ENCODE results near the gene SFN.
"Not testable (repeated sequence)": the region's sequence is repeated elsewhere in the genome, so short reads cannot be mapped to it uniquely, and the experiment has no call there.

The SFN gene

DNA sequence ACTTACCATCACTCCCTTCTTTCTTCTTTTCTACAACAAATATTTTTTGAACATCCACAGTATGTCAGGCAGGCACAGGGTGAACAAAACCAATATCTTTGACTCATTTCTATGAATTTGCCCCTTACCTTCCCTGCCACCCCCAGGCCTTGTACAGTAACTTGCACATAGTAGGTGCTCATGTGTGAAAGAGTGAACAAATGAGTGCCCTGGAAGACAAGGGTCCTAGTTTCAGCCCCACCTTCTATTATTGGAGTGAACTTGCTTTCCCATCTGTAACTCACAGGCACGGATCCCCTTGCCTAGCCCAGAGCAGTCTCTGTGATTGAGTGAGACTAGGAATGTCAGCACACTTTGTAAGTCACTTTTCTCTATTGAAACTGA lies 23.6 kb upstream of the SFN start:
- no peak for DNase-seq (ENCODE audit: low read depth in 2 of 2)

DNA sequence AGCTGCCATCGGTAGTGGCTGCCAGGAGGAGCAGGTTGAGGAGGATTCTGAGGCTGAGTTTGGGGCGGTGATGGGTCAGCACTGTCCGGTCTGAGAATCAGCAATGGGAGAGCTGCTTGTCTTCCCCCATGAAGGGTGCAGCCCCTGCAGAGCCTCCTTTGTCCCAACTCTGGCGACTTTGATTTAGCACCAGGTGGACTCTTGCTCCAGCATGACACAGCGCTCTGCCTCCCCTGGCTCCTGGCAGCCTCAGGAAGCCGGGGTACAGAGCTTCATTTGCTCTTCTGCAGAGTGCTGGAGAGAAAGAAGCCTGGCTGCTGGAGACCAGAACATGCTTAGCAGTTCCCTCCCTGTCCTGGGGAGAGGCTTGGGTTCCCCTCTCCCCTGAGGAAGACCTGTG lies 23.2 kb upstream of the SFN start:
- no peak for DNase-seq (ENCODE audit: low read depth in 2 of 2)

DNA sequence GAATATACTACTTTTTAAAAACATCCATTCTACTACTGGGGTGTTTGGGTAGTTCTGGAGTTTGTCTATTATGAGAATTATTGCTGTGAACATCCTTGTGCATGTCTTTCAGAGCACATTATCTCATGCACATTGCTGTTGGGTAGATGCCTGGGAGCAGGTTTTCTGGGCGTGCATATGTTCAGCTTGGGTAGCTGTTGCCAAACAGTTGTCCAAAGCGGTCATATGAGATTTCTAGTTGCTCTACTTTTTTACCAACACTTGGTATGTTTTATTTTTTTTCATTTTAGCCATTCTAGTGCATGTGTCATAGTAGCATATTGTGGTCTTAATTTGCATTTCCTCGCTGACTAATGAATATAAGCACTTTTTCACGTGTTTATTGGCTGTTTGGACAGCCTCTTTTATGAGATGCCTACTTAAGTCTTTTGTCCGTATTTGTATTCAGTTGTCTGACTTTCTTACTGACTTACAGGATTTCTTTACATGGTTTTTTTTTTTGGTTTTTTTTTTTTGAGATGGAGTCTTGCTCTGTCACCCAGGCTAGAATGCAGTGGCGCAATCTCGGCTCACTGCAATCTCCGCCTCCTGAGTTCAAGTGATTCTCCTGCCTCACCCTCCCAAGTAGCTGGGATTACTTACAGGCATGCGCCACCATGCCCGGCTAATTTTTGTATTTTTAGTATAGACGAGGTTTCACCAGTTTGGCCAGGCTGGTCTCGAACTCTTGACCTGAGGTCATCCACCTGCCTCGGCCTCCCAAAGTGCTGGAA lies 18.3 kb upstream of the SFN start:
- DNase-seq (ENCODE audit: low read depth in 2 of 2), result no peak

DNA sequence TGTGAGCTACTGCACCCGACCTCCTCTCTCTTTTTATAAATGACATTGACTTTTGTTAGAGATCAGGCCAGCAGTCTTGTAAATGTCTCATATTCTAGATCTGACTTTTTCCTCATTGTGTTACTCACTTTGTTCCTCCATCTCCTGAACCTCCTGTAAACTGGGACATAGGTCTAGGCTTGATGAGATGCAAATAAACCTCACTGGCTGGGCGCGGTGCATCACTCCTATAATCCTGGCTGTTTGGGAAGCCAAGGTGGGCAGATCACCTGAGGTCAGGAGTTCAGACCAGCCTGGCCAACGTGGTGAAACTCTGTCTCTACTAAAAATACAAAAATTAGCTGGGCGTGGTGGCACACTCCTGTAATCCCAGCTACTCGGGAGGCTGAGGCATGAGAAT lies 15.1 kb upstream of the SFN start:
- not testable (repeated sequence) for DNase-seq (ENCODE audit: low read depth in 2 of 2)

DNA sequence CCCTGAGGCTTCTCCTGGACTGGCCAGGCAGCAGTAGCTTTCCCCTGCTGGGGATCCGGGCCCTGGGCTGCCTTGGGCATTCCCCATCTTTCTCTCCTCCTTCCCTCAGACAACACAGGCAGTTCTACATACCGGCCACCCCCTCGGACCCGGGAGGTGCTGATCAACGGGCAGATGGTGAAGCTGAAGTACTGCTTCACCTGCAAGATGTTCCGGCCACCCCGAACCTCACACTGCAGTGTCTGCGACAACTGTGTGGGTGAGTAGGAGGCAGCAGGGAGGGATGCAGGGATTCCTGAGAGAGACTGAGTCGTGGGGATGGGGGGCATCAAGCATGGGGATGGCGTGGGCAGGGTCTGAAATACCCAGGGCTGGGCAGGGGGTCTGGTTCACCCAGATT lies 14.4 kb upstream of the SFN start:
- no peak for DNase-seq (ENCODE audit: low read depth in 2 of 2)

DNA sequence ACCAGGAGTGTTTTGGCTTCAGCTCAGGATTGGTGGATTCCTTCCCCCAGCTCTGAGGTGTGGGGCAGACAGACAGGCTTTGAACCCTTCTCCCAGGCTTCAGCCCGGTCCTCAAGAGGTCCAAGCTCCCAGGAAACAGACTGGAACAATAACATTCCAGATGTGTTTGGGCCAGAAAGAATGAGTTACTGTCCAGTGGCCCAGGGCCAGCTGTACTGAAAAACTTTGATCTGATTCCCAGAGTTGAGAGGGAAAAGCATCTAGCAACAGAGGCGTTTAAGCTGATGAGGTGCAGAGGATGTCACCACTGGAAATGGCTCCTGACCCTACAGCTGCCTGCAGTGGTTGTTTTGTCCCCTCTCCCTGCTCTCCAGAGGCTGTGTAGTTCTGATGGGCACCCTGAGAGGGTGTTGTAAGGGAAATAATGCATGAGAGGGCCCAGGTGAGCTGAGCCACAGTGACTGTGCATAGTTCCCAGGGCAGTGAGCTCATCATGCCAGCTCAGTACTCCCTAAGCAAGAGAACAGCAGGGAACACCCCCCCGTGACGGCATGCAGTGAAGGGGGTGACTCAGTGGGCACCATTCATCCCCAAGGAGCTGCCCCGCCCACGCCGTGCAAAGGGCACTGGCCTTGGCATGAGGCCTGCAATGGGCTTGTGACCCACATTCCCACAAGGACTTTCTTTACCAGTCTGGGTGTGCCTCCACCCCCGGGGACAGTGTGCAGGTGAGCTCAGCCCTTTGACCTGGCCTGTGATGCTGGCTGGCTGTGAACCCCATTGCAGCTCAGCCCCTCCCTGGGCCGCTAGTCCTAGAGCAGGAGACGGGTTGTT lies 13.8 kb upstream of the SFN start:
- no peak for DNase-seq (ENCODE audit: low read depth in 2 of 2)

DNA sequence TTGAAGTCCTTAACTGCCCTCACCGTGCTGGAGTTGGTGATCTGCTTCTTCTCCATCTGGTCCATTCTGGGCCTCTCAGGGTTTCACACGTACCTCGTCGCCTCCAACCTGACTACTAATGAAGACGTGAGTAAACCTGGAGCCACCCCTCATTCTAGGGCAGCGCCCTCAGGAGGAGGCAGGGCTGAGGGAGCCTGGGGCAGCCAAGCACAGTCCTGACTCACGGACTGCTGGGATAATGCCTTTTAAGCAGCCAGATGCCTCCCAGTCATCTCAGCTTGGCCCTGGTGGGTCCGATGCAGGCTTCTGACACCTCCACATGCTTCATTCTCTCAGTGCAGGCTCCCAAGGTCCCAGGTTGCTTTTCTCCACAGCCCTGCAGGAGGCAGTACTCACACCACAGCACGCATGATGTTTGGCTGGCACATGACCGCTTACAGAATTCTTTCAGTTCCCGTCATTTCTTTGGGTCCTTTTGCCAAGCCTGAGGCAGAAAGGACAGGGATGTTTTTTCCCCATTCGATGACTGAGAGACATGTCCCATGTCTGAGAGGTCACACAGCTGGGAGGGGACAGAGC lies 11.8 kb upstream of the SFN start:
- DNase-seq (ENCODE audit: low read depth in 2 of 2), result no peak

DNA sequence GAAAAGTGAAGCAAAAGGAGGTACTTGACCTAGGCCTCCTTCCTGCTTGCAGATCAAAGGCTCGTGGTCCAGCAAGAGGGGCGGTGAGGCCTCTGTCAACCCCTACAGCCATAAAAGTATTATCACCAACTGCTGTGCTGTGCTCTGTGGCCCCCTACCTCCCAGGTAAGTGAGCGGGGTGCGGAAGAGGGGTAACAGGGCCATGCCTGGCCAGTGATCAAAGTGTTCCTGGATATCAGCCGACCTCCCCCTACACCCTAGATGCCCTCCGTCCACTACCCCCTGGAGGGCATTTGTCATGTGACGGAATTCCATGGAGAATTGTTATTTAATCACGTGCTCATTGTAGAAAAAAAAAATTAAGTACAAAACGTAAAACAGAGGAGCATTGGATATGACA lies 10.2 kb upstream of the SFN start:
- no peak for DNase-seq (ENCODE audit: low read depth in 2 of 2)

DNA sequence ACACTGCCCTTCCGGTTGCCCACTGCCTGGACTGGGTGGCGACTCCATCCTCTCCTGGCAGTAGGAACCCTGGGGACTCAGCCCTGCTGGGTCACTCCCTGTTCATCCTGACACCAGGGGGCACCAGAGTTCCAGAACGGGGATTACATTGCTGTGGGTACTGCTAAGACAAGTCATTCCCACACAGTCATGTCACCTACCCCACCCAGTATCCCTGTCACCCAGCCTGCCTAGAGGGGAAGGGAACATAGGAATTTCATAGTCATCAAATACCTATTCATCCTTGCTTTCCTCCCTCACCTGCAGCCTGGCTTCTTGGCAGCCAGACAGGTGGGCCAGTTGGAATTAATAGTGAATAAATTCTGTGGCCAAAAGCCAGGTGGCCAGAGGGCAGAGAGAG lies 9.8 kb upstream of the SFN start:
- DNase-seq (ENCODE audit: low read depth in 2 of 2), result peak; percentile 59 to 75

DNA sequence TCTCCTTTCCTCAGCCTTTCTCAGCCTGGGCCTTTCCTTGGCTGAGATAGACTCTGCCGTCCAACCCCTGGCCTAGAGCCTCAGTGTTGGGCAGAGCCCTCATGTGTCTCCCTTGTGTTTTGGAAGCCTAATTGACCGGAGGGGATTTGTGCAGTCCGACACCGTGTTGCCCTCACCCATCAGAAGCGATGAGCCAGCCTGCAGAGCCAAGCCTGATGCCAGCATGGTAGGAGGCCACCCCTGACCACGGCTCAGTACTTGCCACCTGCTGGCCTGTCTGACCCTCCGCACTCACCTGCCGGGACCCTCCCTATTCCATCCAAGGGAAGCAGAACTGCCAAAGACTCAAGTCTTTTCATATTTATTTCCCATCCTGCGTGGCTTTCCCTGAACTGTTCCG lies 9.3 kb upstream of the SFN start:
- no peak for DNase-seq (ENCODE audit: low read depth in 2 of 2)

DNA sequence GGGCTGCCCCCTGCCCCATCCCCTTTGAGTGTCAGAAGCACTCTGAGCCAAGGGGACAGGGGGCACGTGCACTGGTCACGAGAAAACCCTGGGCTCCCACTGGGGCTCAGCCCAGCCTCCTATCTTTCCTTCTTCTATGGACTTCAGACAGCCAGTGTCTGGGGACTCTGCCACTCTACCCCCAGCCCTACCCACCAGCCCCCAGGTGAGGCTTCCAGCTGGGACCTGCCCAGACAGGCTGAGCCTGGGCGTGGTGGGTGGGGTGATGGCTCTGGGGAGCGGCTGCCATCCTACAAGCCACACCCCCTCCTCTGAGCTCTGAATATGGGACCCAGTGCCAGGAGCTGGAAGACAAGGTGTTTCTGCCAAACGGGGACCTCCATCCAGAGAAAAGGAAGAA lies 8.0 kb upstream of the SFN start:
- DNase-seq (ENCODE audit: low read depth in 2 of 2), result no peak

DNA sequence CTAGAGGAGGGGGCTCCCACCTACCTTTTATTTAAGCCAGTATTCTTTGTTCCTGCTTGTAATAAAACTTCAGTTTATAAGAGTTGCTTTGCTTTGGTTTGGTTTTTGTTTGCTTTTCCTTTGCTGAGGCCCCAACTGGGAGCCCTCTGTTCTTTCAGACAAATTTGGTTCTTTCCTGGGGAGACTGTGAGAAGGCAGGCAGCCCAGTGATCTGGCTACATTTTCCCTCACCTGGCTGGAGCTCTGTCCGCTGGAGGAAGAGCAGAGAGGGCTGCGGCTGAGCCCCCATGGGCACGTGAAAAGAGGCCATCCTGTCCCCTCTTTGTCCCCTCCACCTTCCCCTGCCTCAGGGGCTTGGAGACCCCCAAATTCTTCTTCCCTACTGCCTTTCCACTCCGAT lies 7.3 kb upstream of the SFN start:
- DNase-seq (ENCODE audit: low read depth in 2 of 2), result no peak

DNA sequence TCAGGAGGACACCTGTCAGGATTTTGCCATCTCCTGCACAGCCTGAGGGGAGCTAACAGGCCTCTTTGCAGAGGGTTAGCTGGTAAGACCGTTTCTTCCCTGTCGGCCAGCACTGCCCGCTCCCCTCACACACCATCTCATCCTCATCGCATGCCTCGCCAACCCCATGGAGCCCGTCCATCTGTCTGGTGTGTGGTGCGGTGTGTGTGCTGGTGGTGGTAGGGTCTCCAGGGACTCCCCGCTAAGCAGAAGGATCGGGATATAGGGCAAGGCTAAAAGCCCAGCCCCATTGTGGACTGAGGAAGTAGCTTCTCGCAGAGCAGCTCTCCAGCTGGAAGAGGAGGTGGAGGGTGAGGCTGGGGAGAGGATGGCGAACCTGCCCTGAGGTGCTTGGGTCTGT lies 6.8 kb upstream of the SFN start:
- DNase-seq (ENCODE audit: low read depth in 2 of 2), result no peak

DNA sequence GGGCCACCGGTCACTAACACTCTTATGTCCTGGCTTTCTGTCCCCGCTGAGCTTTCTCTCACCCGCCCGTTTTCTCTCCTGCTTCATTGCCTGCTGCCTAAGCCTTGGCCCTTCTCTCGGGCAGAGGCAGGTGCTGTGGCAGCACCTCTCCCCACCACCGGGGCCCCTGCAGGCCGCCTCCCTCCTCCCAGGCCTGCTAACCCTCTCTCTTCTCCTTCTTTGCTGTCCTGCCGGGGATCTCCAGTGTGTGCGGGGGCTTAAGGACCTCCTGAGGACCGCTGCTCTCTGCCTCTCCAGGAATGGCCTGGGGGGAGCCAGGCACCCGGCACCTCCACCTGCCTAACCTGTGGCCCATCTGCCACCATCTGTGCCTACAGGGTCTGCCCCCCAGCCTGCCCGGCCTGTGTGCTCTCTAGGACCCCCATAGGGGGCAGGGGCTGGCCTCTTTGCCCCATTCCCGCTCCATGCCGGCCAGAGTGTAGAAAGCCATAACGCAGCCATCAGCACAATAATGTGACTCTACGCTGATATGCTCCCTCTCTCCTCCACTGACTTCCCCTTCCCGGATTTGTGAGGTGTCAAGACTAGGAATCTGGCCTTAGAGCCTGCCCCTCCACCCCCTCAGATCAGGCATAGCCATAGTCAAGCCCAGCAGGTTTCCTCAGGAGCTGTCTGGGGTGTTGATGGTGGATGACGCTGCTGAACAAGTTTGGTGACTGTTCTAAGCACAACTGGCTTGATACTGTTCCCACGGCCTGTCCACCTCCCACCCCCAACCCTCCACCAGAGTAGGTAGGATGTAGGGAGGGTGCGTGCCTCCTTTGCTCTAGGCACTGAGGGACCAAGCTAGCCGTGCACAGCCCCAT lies 6.1 kb upstream of the SFN start:
- no peak for DNase-seq (ENCODE audit: low read depth in 2 of 2)

DNA sequence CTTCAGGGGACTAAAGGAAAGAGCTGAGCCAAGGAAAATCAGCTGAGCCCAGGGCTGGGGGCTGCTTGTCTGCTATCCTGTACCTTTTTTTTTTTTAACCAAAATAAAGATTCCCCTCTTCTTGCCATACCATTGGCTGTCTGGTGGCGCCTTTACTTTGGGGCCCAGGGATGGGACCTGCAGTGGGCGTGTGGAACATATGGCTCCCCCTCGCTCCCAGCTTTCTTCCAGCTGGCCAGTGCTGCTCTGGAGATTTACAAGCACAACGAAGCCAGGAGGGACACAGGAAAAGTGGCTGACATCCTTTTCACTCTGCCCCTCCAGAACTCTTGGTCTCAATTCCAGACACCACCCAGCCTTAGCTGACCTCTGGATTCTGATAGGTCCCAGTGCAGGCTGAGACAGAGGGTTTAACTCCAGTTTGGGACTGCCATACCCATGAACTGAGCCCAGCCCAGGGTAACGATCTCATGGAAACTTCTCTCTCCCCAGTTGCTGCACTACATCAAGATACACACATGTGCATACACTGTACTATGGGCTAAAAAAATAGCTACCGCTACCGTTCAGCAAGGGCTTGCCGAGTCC lies 5.4 kb upstream of the SFN start:
- no peak for DNase-seq (ENCODE audit: low read depth in 2 of 2)

DNA sequence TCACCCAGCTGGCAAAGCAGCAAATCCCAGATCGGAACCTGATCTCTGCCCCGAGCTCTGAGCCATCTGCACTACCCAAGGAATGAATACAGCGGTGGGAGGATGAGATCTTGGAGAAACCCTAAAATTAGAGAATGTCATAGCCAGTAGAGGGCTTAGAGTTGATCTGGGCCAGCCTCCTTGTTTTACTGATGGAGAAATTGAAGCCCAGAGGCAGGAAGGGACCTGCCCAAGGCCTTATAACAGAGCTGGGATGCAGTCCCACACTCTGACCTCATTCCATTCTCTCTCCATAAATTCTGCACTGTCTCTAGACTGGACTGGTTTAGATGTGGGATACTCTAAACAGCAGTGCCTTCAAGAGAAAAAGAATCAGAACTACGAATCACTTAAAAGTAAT lies 4.8 kb upstream of the SFN start:
- DNase-seq (ENCODE audit: low read depth in 2 of 2), result no peak

DNA sequence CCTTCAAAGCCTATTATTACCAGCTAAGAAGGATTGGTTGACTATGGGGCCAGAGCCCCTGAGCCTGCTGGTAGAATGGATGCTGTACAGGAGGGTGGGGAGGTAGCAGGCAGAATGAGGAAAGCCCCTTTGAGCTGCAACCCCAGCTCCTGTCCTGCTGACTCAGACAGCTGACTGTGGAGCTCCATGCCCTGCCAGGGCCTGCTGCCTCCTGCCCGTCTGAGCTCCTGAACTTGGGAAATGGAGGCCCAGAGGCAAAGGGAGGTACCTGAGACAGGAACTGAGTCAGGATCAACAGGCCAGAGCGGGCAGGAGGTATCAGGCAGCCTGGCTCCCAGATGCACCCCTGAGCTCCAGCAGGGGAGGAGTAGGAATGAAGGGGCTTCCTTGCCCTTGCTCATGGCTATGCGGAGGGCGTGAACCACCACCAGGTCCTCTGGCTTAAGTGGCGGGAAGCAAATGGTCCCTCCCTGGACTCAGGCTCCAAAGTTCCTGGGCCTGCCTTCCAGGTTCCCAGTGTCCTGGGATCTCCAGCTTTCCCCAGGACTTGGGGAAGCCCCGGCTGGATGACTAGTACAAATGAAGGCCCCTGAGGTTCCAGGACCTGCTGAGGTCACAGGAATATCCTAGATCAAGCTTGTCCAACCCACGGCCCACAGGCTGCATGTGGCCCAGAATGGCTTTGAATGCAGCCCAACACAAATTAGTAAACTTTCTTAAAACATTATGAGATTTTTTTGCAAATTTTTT lies 3.9 kb upstream of the SFN start:
- DNase-seq (ENCODE audit: low read depth in 2 of 2), result no peak

DNA sequence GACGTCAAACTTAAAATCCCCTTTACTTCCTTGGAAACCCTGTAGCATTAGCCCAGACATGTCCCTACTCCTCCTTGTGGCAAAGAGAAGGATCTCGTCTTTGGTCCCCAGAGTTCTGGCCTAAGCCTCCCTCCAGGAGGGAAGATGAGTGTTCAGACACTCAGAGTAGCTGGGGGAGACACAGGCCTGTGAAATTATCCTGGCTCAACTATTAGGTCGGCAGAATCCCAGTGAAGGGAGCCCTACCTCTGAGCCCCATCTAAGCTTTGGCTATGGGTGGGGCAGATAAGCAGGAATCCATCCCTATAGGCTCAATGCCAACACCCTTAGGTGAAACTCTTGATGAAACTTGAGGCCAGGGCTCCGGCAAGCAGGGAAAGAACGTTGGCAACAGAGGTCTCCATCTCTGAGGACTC lies 1.7 kb upstream of the SFN start:
- no peak for DNase-seq (ENCODE audit: low read depth in 2 of 2)

DNA sequence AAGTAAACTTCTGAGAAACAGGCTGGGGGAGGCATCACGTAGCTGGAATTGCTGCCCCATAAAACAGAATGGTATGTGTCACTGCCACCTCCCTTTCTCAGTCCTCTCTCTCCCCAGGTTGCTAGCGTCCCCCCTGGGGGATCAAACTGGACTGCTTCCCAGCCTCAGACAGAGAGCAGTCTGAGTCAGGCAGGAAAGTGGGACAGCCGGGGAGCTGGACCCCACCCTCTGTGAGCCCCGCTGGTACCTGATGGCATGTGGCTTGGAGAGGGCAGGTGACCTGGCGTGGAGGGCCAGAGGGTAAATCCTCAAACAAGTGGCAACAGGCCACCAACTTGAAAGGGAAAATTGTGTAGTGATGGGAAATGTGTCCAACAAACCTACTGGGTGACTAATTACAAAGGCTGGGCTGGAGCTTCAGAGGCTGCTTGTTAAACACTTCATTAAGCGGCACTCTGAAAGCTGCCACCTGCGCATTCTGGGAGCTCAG lies 1.0 kb upstream of the SFN start:
- DNase-seq (ENCODE audit: low read depth in 2 of 2), result no peak

DNA sequence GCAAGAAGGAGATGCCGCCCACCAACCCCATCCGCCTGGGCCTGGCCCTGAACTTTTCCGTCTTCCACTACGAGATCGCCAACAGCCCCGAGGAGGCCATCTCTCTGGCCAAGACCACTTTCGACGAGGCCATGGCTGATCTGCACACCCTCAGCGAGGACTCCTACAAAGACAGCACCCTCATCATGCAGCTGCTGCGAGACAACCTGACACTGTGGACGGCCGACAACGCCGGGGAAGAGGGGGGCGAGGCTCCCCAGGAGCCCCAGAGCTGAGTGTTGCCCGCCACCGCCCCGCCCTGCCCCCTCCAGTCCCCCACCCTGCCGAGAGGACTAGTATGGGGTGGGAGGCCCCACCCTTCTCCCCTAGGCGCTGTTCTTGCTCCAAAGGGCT lies 732 bp downstream of the SFN start:
- DNase-seq (ENCODE audit: low read depth in 2 of 2), result no peak

Data from stimulated activated CD8-positive, alpha-beta memory T cell treated with anti-CD3 and anti-CD28 coated beads, Interleukin-2, amount 100 ng/mL, for 1 hour (primary cell).